SK-N-MC (cell line): ENCODE results near the gene NCOA3.

Experiments used
- EZH2 ChIP-seq: fragments of 200-600 bp; sonication (generic); IDR thresholded peaks from one replicate; pipeline ENCODE4 v1.6.1; 2017; ENCODE audit warnings: antibody characterized with exemption
- POLR2AphosphoS5 ChIP-seq: IDR thresholded peaks from 2 replicates; pipeline ENCODE4 v1.6.1; 2012; ENCODE audit warnings: mild to moderate bottlenecking, low read depth, low read length, borderline replicate concordance

DNA sequence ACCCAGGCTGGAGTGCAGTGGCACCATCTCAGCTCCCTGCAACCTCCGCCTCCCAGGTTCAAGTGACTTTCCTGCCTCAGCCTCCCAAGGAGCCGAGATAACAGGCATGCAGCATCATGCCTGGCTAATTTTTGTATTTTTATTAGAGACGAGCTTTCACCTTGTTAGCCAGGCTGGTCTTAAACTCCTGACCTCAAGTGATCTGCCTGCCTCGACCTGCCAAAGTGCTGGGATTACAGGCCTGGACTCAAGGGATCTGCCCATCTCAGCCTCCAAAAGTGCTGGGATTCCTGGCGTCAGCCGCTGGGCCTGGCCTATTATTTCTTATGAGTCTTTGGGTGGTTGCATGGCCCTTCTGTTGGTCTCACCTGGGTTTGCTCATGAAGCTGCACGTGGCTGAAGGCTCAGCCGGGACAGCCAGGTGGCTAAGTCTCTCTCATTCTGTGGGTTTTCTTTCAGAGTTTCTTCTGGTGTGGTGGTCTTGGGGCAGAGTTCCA, 45.6 kb upstream of the NCOA3 start:
- TF ChIP-seq POLR2AphosphoS5: no peak
- no peak for TF ChIP-seq EZH2
